Dermis microvascular lymphatic vessel endothelial cell (primary cell): ENCODE data around the gene CBY1. TPM values are rescaled to one million over a fixed set of nuclear protein-coding genes. Genes with fewer than 3 reads are reported as not detected.

Experiments used
- DNase-seq, 2 donors: peaks; one replicate each; pipeline versions ENCODE4 v3.0.0 to v3.0.0-alpha.2; 2010; ENCODE audit warnings: low read depth in 2 of 2
- total RNA-seq: library from RNA; depleted of rRNA; stranded (reverse); fragments of >200 nt; gene quantifications from 2 replicates; pipeline ENCODE4 v1.2.1, GENCODE V29; 2014

Gene CBY1
- total RNA-seq, 1 donor from 2014 or later: 17.3 TPM

GRCh38 chr22:38721551-38721950 is 65.1 kb downstream of the CBY1 start:
- no peak for DNase-seq

Other genes with a start within 250 kb of the CBY1 start
- not detected in 2 replicates for gene KCNJ4, start 201.4 kb upstream of the CBY1 start, total RNA-seq
- gene KDELR3, start 188.5 kb upstream of the CBY1 start, total RNA-seq: 32.9 and 40.8 TPM in 2 replicates
- gene DDX17, start 150.3 kb upstream of the CBY1 start, total RNA-seq: 316 and 468 TPM in 2 replicates
- 0.63 and 0.90 TPM in 2 replicates for gene DMC1, start 86.5 kb upstream of the CBY1 start, total RNA-seq
- 0.26 and 0.38 TPM in 2 replicates for gene FAM227A, start 246 bp upstream of the CBY1 start, total RNA-seq
- gene TOMM22, start 25.3 kb downstream of the CBY1 start, total RNA-seq: 54.5 and 71.8 TPM in 2 replicates
- gene JOSD1, start 44.3 kb downstream of the CBY1 start, total RNA-seq: 69.6 and 77.2 TPM in 2 replicates
- 14.4 and 18.8 TPM in 2 replicates for gene GTPBP1, start 49.3 kb downstream of the CBY1 start, total RNA-seq
- gene SUN2, start 99.4 kb downstream of the CBY1 start, total RNA-seq: 108 and 123 TPM in 2 replicates
- 11.8 and 16.2 TPM in 2 replicates for gene DNAL4, start 137.5 kb downstream of the CBY1 start, total RNA-seq
- 0.13 TPM in 2 replicates for gene NPTXR, start 187.4 kb downstream of the CBY1 start, total RNA-seq
- 13.4 and 15.7 TPM in 2 replicates for gene CBX6, start 215.6 kb downstream of the CBY1 start, total RNA-seq